NB4 (cell line): ENCODE data around the gene EPB41L3.

Experiments used
- CTCF ChIP-seq: IDR thresholded peaks from one replicate; pipeline ENCODE4 v1.5.1; 2012; ENCODE audit warnings: low read depth, low read length
- MYC ChIP-seq: IDR thresholded peaks from 2 replicates; pipeline ENCODE4 v1.6.1; 2011; ENCODE audit warnings: low read depth, low read length
- POLR2A ChIP-seq: IDR thresholded peaks from 2 replicates; pipeline ENCODE4 v1.6.1; 2011; ENCODE audit warnings: mild to moderate bottlenecking; ENCODE audit not compliant: insufficient read length; ENCODE audit errors: extremely low read depth
- TF ChIP-seq, protein P1 (sequence below): IDR thresholded peaks from 2 replicates; pipeline ENCODE4 v1.6.1; 2011; ENCODE audit warnings: low read depth, low read length

- no peak for TF ChIP-seq CTCF
- no peak for TF ChIP-seq POLR2A
- TF ChIP-seq, protein P1, sequence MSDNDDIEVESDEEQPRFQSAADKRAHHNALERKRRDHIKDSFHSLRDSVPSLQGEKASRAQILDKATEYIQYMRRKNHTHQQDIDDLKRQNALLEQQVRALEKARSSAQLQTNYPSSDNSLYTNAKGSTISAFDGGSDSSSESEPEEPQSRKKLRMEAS = no peak
- TF ChIP-seq MYC = no peak
These were observed 193.2 kb downstream of the EPB41L3 start for GRCh38 chr18:5350636-5351035.
